22Rv1 (cell line): ENCODE data around the gene TYMS.

Experiments used
- ZFX ChIP-seq: fragments of 450-650 bp; IDR thresholded peaks from 2 replicates; pipeline ENCODE4 v1.6.1; 2017; ENCODE audit warnings: antibody characterized with exemption, borderline replicate concordance
- TF ChIP-seq, protein P1 (sequence below): fragments of 450-650 bp; IDR thresholded peaks from 2 replicates; pipeline ENCODE4 v1.5.1; 2017; ENCODE audit warnings: mild to moderate bottlenecking

DNA sequence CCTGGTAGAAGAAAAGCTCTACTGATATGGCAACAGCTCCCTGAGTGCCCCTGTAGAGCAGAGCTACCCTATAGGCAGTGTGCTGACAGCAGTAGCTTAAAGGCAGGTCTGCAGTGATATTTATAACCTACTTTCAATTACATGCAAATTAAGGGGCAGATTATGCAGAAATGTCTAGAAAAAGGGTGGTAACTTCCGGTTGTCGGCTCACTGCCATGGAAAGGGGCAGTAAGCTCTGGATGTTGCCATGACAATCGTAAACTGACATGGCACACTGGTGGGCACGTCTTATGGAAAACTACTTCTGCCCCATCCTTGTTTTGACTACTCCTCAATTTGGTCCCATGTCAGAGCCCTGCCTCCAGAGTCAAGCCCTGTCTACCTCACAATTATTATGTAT is 2.9 kb upstream of the TYMS start:
- TF ChIP-seq, protein P1, sequence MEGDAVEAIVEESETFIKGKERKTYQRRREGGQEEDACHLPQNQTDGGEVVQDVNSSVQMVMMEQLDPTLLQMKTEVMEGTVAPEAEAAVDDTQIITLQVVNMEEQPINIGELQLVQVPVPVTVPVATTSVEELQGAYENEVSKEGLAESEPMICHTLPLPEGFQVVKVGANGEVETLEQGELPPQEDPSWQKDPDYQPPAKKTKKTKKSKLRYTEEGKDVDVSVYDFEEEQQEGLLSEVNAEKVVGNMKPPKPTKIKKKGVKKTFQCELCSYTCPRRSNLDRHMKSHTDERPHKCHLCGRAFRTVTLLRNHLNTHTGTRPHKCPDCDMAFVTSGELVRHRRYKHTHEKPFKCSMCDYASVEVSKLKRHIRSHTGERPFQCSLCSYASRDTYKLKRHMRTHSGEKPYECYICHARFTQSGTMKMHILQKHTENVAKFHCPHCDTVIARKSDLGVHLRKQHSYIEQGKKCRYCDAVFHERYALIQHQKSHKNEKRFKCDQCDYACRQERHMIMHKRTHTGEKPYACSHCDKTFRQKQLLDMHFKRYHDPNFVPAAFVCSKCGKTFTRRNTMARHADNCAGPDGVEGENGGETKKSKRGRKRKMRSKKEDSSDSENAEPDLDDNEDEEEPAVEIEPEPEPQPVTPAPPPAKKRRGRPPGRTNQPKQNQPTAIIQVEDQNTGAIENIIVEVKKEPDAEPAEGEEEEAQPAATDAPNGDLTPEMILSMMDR = no peak
- no peak for TF ChIP-seq ZFX
